Peyer's patch (tissue), 4 donors: ENCODE data around the gene PHC2. TPM values are rescaled to one million over a fixed set of nuclear protein-coding genes. Genes with fewer than 3 reads are reported as not detected.

ENCODE experiments used
- DNase-seq, 3 donors: peaks; one replicate each; pipeline ENCODE4 v3.0.0-alpha.2; 2017 to 2019
- H3K27ac ChIP-seq, 4 donors: fragments of 200-600 bp; sonication (generic); one replicate each; pipeline ENCODE4 v1.5.1; 2016 to 2019
- H3K27me3 ChIP-seq, 2 donors: fragments of 200-600 bp; sonication (generic); one replicate each; pipeline ENCODE4 v1.5.1; 2019
- H3K36me3 ChIP-seq, 3 donors: fragments of 200-600 bp; sonication (generic); one replicate each; pipeline ENCODE4 v1.5.1; 2016 to 2019
- H3K4me1 ChIP-seq, 4 donors: fragments of 200-600 bp; sonication (generic); one replicate each; pipeline ENCODE4 v1.5.1; 2016 to 2019
- H3K4me3 ChIP-seq, 4 donors: fragments of 200-600 bp; sonication (generic); 1 replicate in 3 of 4; 2 replicates in 1 of 4; pipeline ENCODE4 v1.5.1; 2016 to 2019; ENCODE audit warnings: mild to moderate bottlenecking in 1 of 4
- H3K9me3 ChIP-seq, 4 donors: fragments of 200-600 bp; sonication (generic); one replicate each; pipeline ENCODE4 v1.5.1; 2016 to 2019; ENCODE audit warnings: mild to moderate bottlenecking in 1 of 4
- CTCF ChIP-seq, 6 experiments: fragments of 450-650 bp in 4 of 6; fragments of 200-600 bp in 2 of 6; sonication (generic) in 1 of 6; IDR thresholded peaks; one replicate each; pipeline ENCODE4 v1.5.1; 2017 to 2019; ENCODE audit warnings: antibody characterized with exemption in 6 of 6, mild to moderate bottlenecking in 3 of 6, moderate library complexity in 1 of 6
- POLR2A ChIP-seq, 2 donors: fragments of 450-650 bp; IDR thresholded peaks; one replicate each; pipeline ENCODE4 v1.5.1; 2017; ENCODE audit warnings: antibody characterized with exemption in 2 of 2, mild to moderate bottlenecking in 2 of 2, moderate library complexity in 2 of 2
- total RNA-seq, 4 donors: library from RNA; depleted of rRNA; stranded (reverse); fragments of >200 nt; gene quantifications; one replicate each; pipeline ENCODE4 v1.1.0, GENCODE V29; 2016

The PHC2 gene
- total RNA-seq, 4 donors from 2014 or later, result 50.3 to 71.1 (median 65.9) TPM

GRCh38 chr1:33441088-33441745 lies 10.3 kb upstream of the PHC2 start:
- Histone ChIP-seq H3K27me3 (no peaks in the 10 kb centered on the region), H3K36me3 (no peaks in the 10 kb centered on the region), H3K27ac (no peak overlapping the region), H3K4me3 (no peak overlapping the region), H3K4me1 (no peaks in the 10 kb centered on the region), H3K9me3 (no peaks in the 10 kb centered on the region)
- no peak for TF ChIP-seq CTCF (IDR thresholded peaks at IDR 0.05)
- TF ChIP-seq POLR2A (IDR thresholded peaks at IDR 0.05), result no peak
- DNase-seq, result no peak

GRCh38 chr1:33439662-33440061 lies 8.8 kb upstream of the PHC2 start:
- DNase-seq, result no peak
- H3K36me3 ChIP-seq, result no peaks in the 10 kb centered on the region
- no peak for TF ChIP-seq CTCF (IDR thresholded peaks at IDR 0.05)
- TF ChIP-seq POLR2A (IDR thresholded peaks at IDR 0.05), result no peak
- no peak overlapping the region for H3K4me3 ChIP-seq
- H3K4me1 ChIP-seq, result no peaks in the 10 kb centered on the region
- H3K9me3 ChIP-seq, result no peaks in the 10 kb centered on the region
- H3K27me3 ChIP-seq, result no peaks in the 10 kb centered on the region
- H3K27ac ChIP-seq, result no peak overlapping the region

- no peaks in the 10 kb centered on the region for H3K9me3 ChIP-seq
- H3K4me1 ChIP-seq, result no peaks in the 10 kb centered on the region
- H3K27ac ChIP-seq, result no peak overlapping the region
- no peaks in the 10 kb centered on the region for H3K27me3 ChIP-seq
- no peaks in the 10 kb centered on the region for H3K36me3 ChIP-seq
- no peak for DNase-seq
- no peak overlapping the region for H3K4me3 ChIP-seq
- no peak for TF ChIP-seq CTCF (IDR thresholded peaks at IDR 0.05)
- TF ChIP-seq POLR2A (IDR thresholded peaks at IDR 0.05), result no peak
Observed at GRCh38 chr1:33438364-33439160, 7.7 kb upstream of the PHC2 start.

- Histone ChIP-seq H3K4me3 (no peak overlapping the region), H3K4me1 (no peaks in the 10 kb centered on the region), H3K36me3 (no peaks in the 10 kb centered on the region), H3K27ac (no peak overlapping the region), H3K27me3 (no peaks in the 10 kb centered on the region), H3K9me3 (no peaks in the 10 kb centered on the region)
- TF ChIP-seq CTCF (IDR thresholded peaks at IDR 0.05) (no peak), POLR2A (IDR thresholded peaks at IDR 0.05) (no peak)
- DNase-seq, result no peak
Observed at GRCh38 chr1:33436557-33437285, 5.8 kb upstream of the PHC2 start.

GRCh38 chr1:33435096-33435820 lies 4.4 kb upstream of the PHC2 start:
- no peak for DNase-seq
- TF ChIP-seq POLR2A (IDR thresholded peaks at IDR 0.05) (no peak), CTCF (IDR thresholded peaks at IDR 0.05) (no peak)
- Histone ChIP-seq H3K36me3 (no peaks in the 10 kb centered on the region), H3K27ac (no peak overlapping the region), H3K27me3 (no peaks in the 10 kb centered on the region), H3K4me1 (peaks cover 0 to 2% (median under 1%) of the 10 kb centered on the region in 4 donors), H3K4me3 (no peak overlapping the region), H3K9me3 (no peaks in the 10 kb centered on the region)
